Karpas-422 (cell line): ENCODE measurements around the gene ANK2. TPM values are rescaled to one million over a fixed set of nuclear protein-coding genes. Genes with fewer than 3 reads are reported as not detected.

Experiments
- DNase-seq: peaks from one replicate; pipeline ENCODE4 v3.0.0-alpha.2; 2015
- H2AFZ ChIP-seq: fragments of 200-600 bp; sonication (generic); 2 replicates; pipeline ENCODE4 v1.6.1; 2014; ENCODE audit warnings: antibody characterized with exemption, low read length, mixed read lengths
- H3K27ac ChIP-seq: fragments of 200-600 bp; sonication (generic); 2 replicates; pipeline ENCODE4 v1.5.1; 2014; ENCODE audit warnings: mild to moderate bottlenecking, low read length, moderate library complexity
- H3K27me3 ChIP-seq: fragments of 200-600 bp; sonication (generic); 2 replicates; pipeline ENCODE4 v1.6.1; 2014; ENCODE audit warnings: low read length, mixed read lengths
- H3K36me3 ChIP-seq: fragments of 200-600 bp; sonication (generic); 2 replicates; pipeline ENCODE4 v1.6.1; 2014; ENCODE audit warnings: low read length, mixed read lengths; ENCODE audit not compliant: insufficient read depth
- H3K4me1 ChIP-seq: fragments of 200-600 bp; sonication (generic); 2 replicates; pipeline ENCODE4 v1.6.1; 2014; ENCODE audit warnings: mild to moderate bottlenecking, low read length, mixed read lengths
- H3K4me2 ChIP-seq: fragments of 200-600 bp; sonication (generic); 2 replicates; pipeline ENCODE4 v1.6.1; 2014; ENCODE audit warnings: low read length, low read depth, mild to moderate bottlenecking; ENCODE audit not compliant: poor library complexity, severe bottlenecking
- H3K4me3 ChIP-seq: fragments of 200-600 bp; sonication (generic); 2 replicates; pipeline ENCODE4 v1.5.1; 2014; ENCODE audit warnings: mild to moderate bottlenecking, antibody characterized with exemption, low read length, mixed read lengths
- H3K79me2 ChIP-seq: fragments of 200-600 bp; sonication (generic); 2 replicates; pipeline ENCODE4 v1.6.1; 2014; ENCODE audit warnings: mild to moderate bottlenecking, low read length, mixed read lengths
- H3K9ac ChIP-seq: fragments of 200-600 bp; sonication (generic); 2 replicates; pipeline ENCODE4 v1.6.0; 2014; ENCODE audit warnings: low read length
- H3K9me2 ChIP-seq: fragments of 200-600 bp; sonication (generic), shearing (Covaris generic); replicated peaks from 2 replicates; pipeline ENCODE4 v1.6.0; 2014; ENCODE audit warnings: mild to moderate bottlenecking, low read length, moderate library complexity; ENCODE audit not compliant: insufficient read depth
- H3K9me3 ChIP-seq: fragments of 300-700, 200-600 bp; sonication (generic); 2 replicates; pipeline ENCODE4 v1.6.1; 2014; ENCODE audit warnings: low read length, mixed read lengths
- H4K20me1 ChIP-seq: fragments of 200-600 bp; sonication (generic); 2 replicates; pipeline ENCODE4 v1.6.1; 2014; ENCODE audit warnings: mild to moderate bottlenecking, antibody characterized with exemption, low read length, low read depth; ENCODE audit not compliant: insufficient read depth
- total RNA-seq: library from RNA; depleted of rRNA; stranded (reverse); fragments of >200 nt; shearing (Covaris generic); gene quantifications from 2 replicates; pipeline ENCODE4 v1.2.3, GENCODE V29; 2014; ENCODE audit warnings: low replicate concordance

ANK2 gene
- total RNA-seq, 1 experiment from 2014 or later = 3.1 TPM

GRCh38 chr4:113285501-113285900 lies 236.0 kb downstream of the ANK2 start:
- H3K9me3 ChIP-seq = no peaks in the 10 kb centered on the region
- DNase-seq = no peak

GRCh38 chr4:113288257-113288656 lies 238.8 kb downstream of the ANK2 start:
- Histone ChIP-seq H3K36me3 (no peaks in the 10 kb centered on the region), H3K27me3 (no peaks in the 10 kb centered on the region), H3K4me3 (no peak overlapping the region), H3K9ac (no peak overlapping the region), H2AFZ (no peak overlapping the region), H3K27ac (no peak overlapping the region), H3K4me2 (no peak overlapping the region), H4K20me1 (no peaks in the 10 kb centered on the region), H3K4me1 (peaks cover 7% of the 10 kb centered on the region), H3K9me2 (no peaks in the 10 kb centered on the region), H3K9me3 (no peaks in the 10 kb centered on the region), H3K79me2 (no peaks in the 10 kb centered on the region)
- no peak for DNase-seq

More at GRCh38 chr4:113285501-113285900, 236.0 kb downstream of the ANK2 start:
- Histone ChIP-seq H3K4me1 (peaks cover 3% of the 10 kb centered on the region), H3K27me3 (no peaks in the 10 kb centered on the region), H2AFZ (no peak overlapping the region), H3K4me2 (no peak overlapping the region), H3K27ac (no peak overlapping the region), H3K9me2 (no peaks in the 10 kb centered on the region), H3K36me3 (no peaks in the 10 kb centered on the region), H4K20me1 (no peaks in the 10 kb centered on the region), H3K79me2 (no peaks in the 10 kb centered on the region), H3K4me3 (no peak overlapping the region), H3K9ac (no peak overlapping the region)

GRCh38 chr4:113288696-113289095 lies 239.2 kb downstream of the ANK2 start:
- Histone ChIP-seq H3K9ac (no peak overlapping the region), H3K27me3 (no peaks in the 10 kb centered on the region), H3K4me2 (no peak overlapping the region), H3K9me3 (no peaks in the 10 kb centered on the region), H2AFZ (no peak overlapping the region), H3K79me2 (no peaks in the 10 kb centered on the region), H3K27ac (no peak overlapping the region), H3K4me1 (peaks cover 7% of the 10 kb centered on the region), H3K9me2 (no peaks in the 10 kb centered on the region), H3K4me3 (no peak overlapping the region), H4K20me1 (no peaks in the 10 kb centered on the region), H3K36me3 (no peaks in the 10 kb centered on the region)
- no peak for DNase-seq

GRCh38 chr4:113289766-113290165 lies 240.3 kb downstream of the ANK2 start:
- Histone ChIP-seq H3K9me2 (no peaks in the 10 kb centered on the region), H3K79me2 (no peaks in the 10 kb centered on the region), H3K4me3 (no peak overlapping the region), H3K27ac (no peak overlapping the region), H2AFZ (no peak overlapping the region), H3K9me3 (no peaks in the 10 kb centered on the region), H4K20me1 (no peaks in the 10 kb centered on the region), H3K36me3 (no peaks in the 10 kb centered on the region), H3K4me2 (no peak overlapping the region), H3K4me1 (peaks cover 15% of the 10 kb centered on the region), H3K9ac (no peak overlapping the region), H3K27me3 (no peaks in the 10 kb centered on the region)
- no peak for DNase-seq

GRCh38 chr4:113290666-113291065 lies 241.2 kb downstream of the ANK2 start:
- no peak overlapping the region for H3K4me3 ChIP-seq
- H3K4me2 ChIP-seq = no peak overlapping the region
- H3K9ac ChIP-seq = no peak overlapping the region
- no peaks in the 10 kb centered on the region for H3K79me2 ChIP-seq
- no peaks in the 10 kb centered on the region for H3K36me3 ChIP-seq
- H3K4me1 ChIP-seq = peaks cover 16% of the 10 kb centered on the region
- H3K9me2 ChIP-seq = no peaks in the 10 kb centered on the region
- DNase-seq = no peak
- no peaks in the 10 kb centered on the region for H3K9me3 ChIP-seq
- H3K27ac ChIP-seq = no peak overlapping the region
- no peak overlapping the region for H2AFZ ChIP-seq
- H3K27me3 ChIP-seq = no peaks in the 10 kb centered on the region
- H4K20me1 ChIP-seq = no peaks in the 10 kb centered on the region

GRCh38 chr4:113292371-113293042 lies 243.1 kb downstream of the ANK2 start:
- DNase-seq = no peak
- Histone ChIP-seq H3K4me1 (peaks cover 16% of the 10 kb centered on the region), H3K9me3 (no peaks in the 10 kb centered on the region), H4K20me1 (no peaks in the 10 kb centered on the region), H3K4me2 (no peak overlapping the region), H3K4me3 (no peak overlapping the region), H3K36me3 (no peaks in the 10 kb centered on the region), H2AFZ (no peak overlapping the region), H3K27ac (no peak overlapping the region), H3K27me3 (no peaks in the 10 kb centered on the region), H3K79me2 (no peaks in the 10 kb centered on the region), H3K9me2 (no peaks in the 10 kb centered on the region), H3K9ac (no peak overlapping the region)

GRCh38 chr4:113293043-113293560 lies 243.6 kb downstream of the ANK2 start:
- no peak for DNase-seq
- no peak overlapping the region for H3K9ac ChIP-seq

GRCh38 chr4:113293674-113294073 lies 244.2 kb downstream of the ANK2 start:
- Histone ChIP-seq H3K79me2 (no peaks in the 10 kb centered on the region), H2AFZ (no peak overlapping the region), H3K9me3 (no peaks in the 10 kb centered on the region), H3K27ac (no peak overlapping the region), H3K9me2 (no peaks in the 10 kb centered on the region), H3K4me1 (peaks cover 16% of the 10 kb centered on the region), H3K36me3 (no peaks in the 10 kb centered on the region), H3K27me3 (no peaks in the 10 kb centered on the region), H3K4me2 (no peak overlapping the region), H4K20me1 (no peaks in the 10 kb centered on the region), H3K9ac (no peak overlapping the region), H3K4me3 (no peak overlapping the region)
- DNase-seq = no peak

More at GRCh38 chr4:113293043-113293560, 243.6 kb downstream of the ANK2 start:
- Histone ChIP-seq H2AFZ (no peak overlapping the region), H3K27ac (no peak overlapping the region), H3K4me1 (peaks cover 16% of the 10 kb centered on the region), H3K27me3 (no peaks in the 10 kb centered on the region), H3K36me3 (no peaks in the 10 kb centered on the region), H3K4me2 (no peak overlapping the region), H3K79me2 (no peaks in the 10 kb centered on the region), H3K9me2 (no peaks in the 10 kb centered on the region), H4K20me1 (no peaks in the 10 kb centered on the region), H3K4me3 (no peak overlapping the region), H3K9me3 (no peaks in the 10 kb centered on the region)
